ENCODE data around the gene SAP130. TPM values are rescaled to one million over a fixed set of nuclear protein-coding genes. Genes with fewer than 3 reads are reported as not detected.

SAP130 gene
- total and polyA plus RNA-seq, 2 of the 4 experiments (the other 2 are of a cell fraction) = 6.1 to 17.1 TPM

DNA sequence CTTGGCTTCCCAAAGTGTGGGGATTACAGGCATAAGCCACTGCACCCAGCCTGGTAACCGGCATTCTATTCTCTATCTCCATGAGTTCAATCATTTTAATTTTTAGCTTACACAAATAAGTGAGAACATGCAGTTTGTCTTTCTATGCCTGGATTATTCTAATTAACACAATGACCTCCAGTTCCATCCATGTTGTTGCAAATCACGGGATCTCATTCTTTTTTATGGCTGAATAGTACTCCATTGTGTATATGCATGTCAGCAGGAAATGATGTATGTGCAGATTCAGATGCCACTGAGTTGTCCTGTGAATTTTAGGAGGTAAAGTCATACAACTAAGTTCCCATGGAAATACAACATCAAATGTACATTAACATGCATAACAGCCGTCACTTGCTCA lies 117.4 kb downstream of the SAP130 start:
- in situ Hi-C loops (cut with MboI; ENCODE audit: low sequenced_read_pairs) (no loop called here), intact Hi-C loops (cut with micrococcal nuclease) (no loop called here), dilution Hi-C loops (cut with HindIII; ENCODE audit: low sequenced_read_pairs, unreplicated experiment) (no loop called here)
- ATAC-seq (ENCODE audit: low read depth) (no peak), DNase-seq (no peak)
- POLR2A ChIA-PET (ENCODE audit: unreplicated experiment) = interaction anchor here (0.6 kb wide), 1 partner anchor 14 kb away, joined by 4 read pairs; no protein-coding TSS in a partner anchor
- no peak overlapping the region for H2BK120ac ChIP-seq (ENCODE audit: low read depth, low read length)
- no peaks in the 10 kb centered on the region for H3K4me1 ChIP-seq (ENCODE audit: control insufficient read depth, insufficient read depth, low read length)
- H4K5ac ChIP-seq (ENCODE audit: low read depth, low read length) = no peak overlapping the region
- H4K8ac ChIP-seq (ENCODE audit: low read depth in 2 of 2, low read length in 2 of 2) = no peak overlapping the region
- no peaks in the 10 kb centered on the region for H3K36me3 ChIP-seq (ENCODE audit: control insufficient read depth, insufficient read depth, low read length)
- H2AFZ ChIP-seq (replicated peaks; ENCODE audit: low read length, poor library complexity) = no peak overlapping the region
- H2AK5ac ChIP-seq (ENCODE audit: low read depth, low read length) = no peak overlapping the region
- H3K23ac ChIP-seq (ENCODE audit: low read depth, low read length) = no peak overlapping the region
- H3K18ac ChIP-seq (ENCODE audit: low read depth, low read length) = no peak overlapping the region
- no TSS peak for BruUV-seq (replicated peaks)
- no peaks in the 10 kb centered on the region for H3K9me1 ChIP-seq (ENCODE audit: insufficient read depth, low read length)
- H3K4me3 ChIP-seq (ENCODE audit: insufficient read depth, low read depth, low read length) = no peak overlapping the region
- no peaks in the 10 kb centered on the region for H3K9me3 ChIP-seq (ENCODE audit: control insufficient read depth, insufficient read depth, low read length)
- H3K79me1 ChIP-seq (ENCODE audit: low read depth in 1 of 2, low read length in 2 of 2) = no peaks in the 10 kb centered on the region
- no peak overlapping the region for H2BK5ac ChIP-seq (ENCODE audit: low read depth, low read length, poor library complexity, severe bottlenecking)
- H4K91ac ChIP-seq (ENCODE audit: insufficient read depth, low read depth, low read length) = no peak overlapping the region
- no peak overlapping the region for H3K27ac ChIP-seq (ENCODE audit: insufficient read depth, low read length)
- H3K27me3 ChIP-seq (ENCODE audit: control insufficient read depth, insufficient read depth, low read length) = peaks cover 2% of the 10 kb centered on the region; the same call in 1 of the 2 replicates
- no peak overlapping the region for H2BK20ac ChIP-seq (ENCODE audit: low read depth, low read length)
- H3K9ac ChIP-seq (ENCODE audit: low read depth, low read length) = no peak overlapping the region
- TF ChIP-seq CHD1 (IDR thresholded peaks at IDR 0.05; ENCODE audit: low read depth, low read length) = no peak
- TF ChIP-seq, protein P1, sequence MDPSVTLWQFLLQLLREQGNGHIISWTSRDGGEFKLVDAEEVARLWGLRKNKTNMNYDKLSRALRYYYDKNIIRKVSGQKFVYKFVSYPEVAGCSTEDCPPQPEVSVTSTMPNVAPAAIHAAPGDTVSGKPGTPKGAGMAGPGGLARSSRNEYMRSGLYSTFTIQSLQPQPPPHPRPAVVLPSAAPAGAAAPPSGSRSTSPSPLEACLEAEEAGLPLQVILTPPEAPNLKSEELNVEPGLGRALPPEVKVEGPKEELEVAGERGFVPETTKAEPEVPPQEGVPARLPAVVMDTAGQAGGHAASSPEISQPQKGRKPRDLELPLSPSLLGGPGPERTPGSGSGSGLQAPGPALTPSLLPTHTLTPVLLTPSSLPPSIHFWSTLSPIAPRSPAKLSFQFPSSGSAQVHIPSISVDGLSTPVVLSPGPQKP (IDR thresholded peaks at IDR 0.05; ENCODE audit: borderline replicate concordance, low read depth, low read length) = no peak
- no peak for TF ChIP-seq MAFK (IDR thresholded peaks at IDR 0.05; ENCODE audit: low read depth, low read length)
- TF ChIP-seq, protein P2, sequence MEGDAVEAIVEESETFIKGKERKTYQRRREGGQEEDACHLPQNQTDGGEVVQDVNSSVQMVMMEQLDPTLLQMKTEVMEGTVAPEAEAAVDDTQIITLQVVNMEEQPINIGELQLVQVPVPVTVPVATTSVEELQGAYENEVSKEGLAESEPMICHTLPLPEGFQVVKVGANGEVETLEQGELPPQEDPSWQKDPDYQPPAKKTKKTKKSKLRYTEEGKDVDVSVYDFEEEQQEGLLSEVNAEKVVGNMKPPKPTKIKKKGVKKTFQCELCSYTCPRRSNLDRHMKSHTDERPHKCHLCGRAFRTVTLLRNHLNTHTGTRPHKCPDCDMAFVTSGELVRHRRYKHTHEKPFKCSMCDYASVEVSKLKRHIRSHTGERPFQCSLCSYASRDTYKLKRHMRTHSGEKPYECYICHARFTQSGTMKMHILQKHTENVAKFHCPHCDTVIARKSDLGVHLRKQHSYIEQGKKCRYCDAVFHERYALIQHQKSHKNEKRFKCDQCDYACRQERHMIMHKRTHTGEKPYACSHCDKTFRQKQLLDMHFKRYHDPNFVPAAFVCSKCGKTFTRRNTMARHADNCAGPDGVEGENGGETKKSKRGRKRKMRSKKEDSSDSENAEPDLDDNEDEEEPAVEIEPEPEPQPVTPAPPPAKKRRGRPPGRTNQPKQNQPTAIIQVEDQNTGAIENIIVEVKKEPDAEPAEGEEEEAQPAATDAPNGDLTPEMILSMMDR (conservative IDR thresholded peaks at IDR 0.05; ENCODE audit: low read depth, low read length) = no peak
- no peak for TF ChIP-seq MXI1 (IDR thresholded peaks at IDR 0.05; ENCODE audit: borderline replicate concordance, low read depth, low read length)
- no peak for TF ChIP-seq MAZ (IDR thresholded peaks at IDR 0.05; ENCODE audit: borderline replicate concordance, low read depth, low read length)
- TF ChIP-seq RFX5 (IDR thresholded peaks at IDR 0.05; ENCODE audit: low read depth, low read length) = no peak
- TF ChIP-seq SMC3 (IDR thresholded peaks at IDR 0.05; ENCODE audit: low read depth, low read length) = no peak
- TF ChIP-seq CEBPB (IDR thresholded peaks at IDR 0.05; ENCODE audit: low read depth, low read length) = no peak
- TF ChIP-seq BHLHE40 (IDR thresholded peaks at IDR 0.05; ENCODE audit: low read depth, low read length) = no peak
- TF ChIP-seq, protein P3, sequence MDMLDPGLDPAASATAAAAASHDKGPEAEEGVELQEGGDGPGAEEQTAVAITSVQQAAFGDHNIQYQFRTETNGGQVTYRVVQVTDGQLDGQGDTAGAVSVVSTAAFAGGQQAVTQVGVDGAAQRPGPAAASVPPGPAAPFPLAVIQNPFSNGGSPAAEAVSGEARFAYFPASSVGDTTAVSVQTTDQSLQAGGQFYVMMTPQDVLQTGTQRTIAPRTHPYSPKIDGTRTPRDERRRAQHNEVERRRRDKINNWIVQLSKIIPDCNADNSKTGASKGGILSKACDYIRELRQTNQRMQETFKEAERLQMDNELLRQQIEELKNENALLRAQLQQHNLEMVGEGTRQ (IDR thresholded peaks at IDR 0.05; ENCODE audit: low read depth, low read length) = no peak
- H3K14ac ChIP-seq (replicated peaks; ENCODE audit: low read depth, low read length) = no peak overlapping the region
- H3K4me2 ChIP-seq (ENCODE audit: low read depth, low read length) = no peak overlapping the region
- CTCF ChIA-PET = no interaction called here
- H4K20me1 ChIP-seq (ENCODE audit: insufficient read depth, low read length) = no peaks in the 10 kb centered on the region
- H2BK15ac ChIP-seq (ENCODE audit: low read depth, low read length) = no peak overlapping the region
- H3K4ac ChIP-seq (ENCODE audit: low read depth, low read length) = no peak overlapping the region
- no peak overlapping the region for H2AK9ac ChIP-seq (replicated peaks; ENCODE audit: low read depth, low read length, poor library complexity)
- 80% methylated on average over 1 of the region's 3 CpGs; no CpG with 5 or more reads in 1 of the 2 experiments for WGBS, 2 experiments (ENCODE audit: extremely low coverage in 2 of 2, insufficient read length in 1 of 2)
- no peak overlapping the region for H3K56ac ChIP-seq (ENCODE audit: extremely low read depth, insufficient read depth, low read length)

Measured in IMR-90 (cell line).